ENCODE results near the gene DNAH17. TPM values are rescaled to one million over a fixed set of nuclear protein-coding genes. Genes with fewer than 3 reads are reported as not detected.
A peak's percentile ranks its signal among the peaks of the same experiment; 100 is the strongest.

The DNAH17 gene, protein sequence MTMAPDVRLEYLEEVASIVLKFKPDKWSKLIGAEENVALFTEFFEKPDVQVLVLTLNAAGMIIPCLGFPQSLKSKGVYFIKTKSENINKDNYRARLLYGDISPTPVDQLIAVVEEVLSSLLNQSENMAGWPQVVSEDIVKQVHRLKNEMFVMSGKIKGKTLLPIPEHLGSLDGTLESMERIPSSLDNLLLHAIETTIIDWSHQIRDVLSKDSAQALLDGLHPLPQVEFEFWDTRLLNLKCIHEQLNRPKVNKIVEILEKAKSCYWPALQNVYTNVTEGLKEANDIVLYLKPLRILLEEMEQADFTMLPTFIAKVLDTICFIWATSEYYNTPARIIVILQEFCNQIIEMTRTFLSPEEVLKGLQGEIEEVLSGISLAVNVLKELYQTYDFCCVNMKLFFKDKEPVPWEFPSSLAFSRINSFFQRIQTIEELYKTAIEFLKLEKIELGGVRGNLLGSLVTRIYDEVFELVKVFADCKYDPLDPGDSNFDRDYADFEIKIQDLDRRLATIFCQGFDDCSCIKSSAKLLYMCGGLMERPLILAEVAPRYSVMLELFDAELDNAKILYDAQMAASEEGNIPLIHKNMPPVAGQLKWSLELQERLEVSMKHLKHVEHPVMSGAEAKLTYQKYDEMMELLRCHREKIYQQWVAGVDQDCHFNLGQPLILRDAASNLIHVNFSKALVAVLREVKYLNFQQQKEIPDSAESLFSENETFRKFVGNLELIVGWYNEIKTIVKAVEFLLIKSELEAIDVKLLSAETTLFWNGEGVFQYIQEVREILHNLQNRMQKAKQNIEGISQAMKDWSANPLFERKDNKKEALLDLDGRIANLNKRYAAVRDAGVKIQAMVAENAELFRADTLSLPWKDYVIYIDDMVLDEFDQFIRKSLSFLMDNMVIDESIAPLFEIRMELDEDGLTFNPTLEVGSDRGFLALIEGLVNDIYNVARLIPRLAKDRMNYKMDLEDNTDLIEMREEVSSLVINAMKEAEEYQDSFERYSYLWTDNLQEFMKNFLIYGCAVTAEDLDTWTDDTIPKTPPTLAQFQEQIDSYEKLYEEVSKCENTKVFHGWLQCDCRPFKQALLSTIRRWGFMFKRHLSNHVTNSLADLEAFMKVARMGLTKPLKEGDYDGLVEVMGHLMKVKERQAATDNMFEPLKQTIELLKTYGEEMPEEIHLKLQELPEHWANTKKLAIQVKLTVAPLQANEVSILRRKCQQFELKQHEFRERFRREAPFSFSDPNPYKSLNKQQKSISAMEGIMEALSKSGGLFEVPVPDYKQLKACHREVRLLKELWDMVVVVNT (N-terminal part only)
- polyA plus RNA-seq (ENCODE audit: insufficient read length in 10 of 10) = 1 to 10 TPM in 9 of 10 donors, under 1 TPM in 1; 0.98 to 3.9 (median 1.6) TPM
- long read RNA-seq, donor 1 = 0 reads
- long read RNA-seq, donor 2 = 0 reads
- long read RNA-seq, donor 3 = 0 reads
- long read RNA-seq, donor 4 = 0 reads
- long read RNA-seq, donor 5 = 0 reads
- long read RNA-seq, donor 6 = 0 reads
- long read RNA-seq, donor 7 = 0 reads
- long read RNA-seq, donor 8 = 0 reads
- long read RNA-seq, donor 9 = 0 reads

DNA sequence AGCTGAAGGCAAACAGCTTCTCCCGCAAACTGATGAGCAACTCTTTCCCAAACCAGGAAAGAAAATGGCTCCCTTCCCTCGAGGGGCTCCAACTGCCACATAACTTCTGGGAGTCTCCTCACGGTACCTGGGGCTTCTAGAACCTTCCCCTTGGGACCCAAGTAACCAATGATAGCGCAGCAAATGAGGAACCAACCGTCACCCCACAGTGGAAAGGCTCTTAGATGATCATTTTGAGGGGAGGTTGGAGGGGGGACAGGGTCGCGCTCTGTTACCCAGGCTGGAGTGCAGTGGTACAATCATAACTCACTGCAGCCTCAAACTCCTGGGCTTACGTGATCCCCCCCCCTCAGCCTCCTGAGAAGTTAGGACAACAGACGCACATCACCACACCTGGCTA is at the start of gene DNAH17:
Gene DNAH17 (minus strand): TSS at position 101 of the 400 bp plus-strand sequence. CDS start 2,339 bp downstream, outside the sequence.
- DNase-seq = no peak

DNA sequence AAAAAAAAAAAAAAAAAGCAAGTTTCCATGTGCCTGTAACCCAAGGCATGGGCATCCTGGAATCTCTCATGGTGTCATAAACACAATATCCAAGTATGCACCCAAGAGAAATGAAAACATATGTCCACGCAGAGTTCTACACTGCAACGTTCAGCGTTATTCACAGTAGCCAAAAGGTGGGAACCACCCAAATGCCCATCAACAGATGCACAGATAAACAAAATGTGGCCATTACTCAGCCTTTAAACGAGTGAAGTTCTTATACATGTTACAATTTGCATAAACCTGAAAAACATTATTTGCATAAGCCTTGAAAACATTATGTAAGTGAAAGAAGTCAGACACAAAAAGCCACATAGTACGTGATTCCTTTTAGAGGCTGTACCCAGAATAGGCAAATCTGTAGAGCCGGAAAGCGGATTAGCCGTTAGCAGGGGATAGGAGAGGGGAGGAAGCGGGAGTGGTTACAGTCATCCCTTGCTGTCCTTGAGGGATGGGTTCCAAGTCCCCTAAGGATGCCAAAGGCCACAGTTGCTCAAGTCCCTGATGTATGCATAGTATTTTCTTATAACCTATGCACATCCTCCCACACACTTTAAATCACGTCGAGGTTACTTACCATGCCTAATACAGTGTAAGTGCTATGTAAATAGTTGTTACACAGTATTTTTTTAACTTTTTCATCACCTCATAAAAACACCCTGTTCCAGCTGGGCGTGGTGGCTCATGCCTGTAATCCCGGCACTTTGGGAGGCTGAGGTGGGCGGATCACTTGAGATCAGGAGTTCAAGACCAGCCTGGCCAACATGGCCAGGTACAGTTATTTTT is 47.3 kb upstream of the DNAH17 start:
- no peak for DNase-seq

DNA sequence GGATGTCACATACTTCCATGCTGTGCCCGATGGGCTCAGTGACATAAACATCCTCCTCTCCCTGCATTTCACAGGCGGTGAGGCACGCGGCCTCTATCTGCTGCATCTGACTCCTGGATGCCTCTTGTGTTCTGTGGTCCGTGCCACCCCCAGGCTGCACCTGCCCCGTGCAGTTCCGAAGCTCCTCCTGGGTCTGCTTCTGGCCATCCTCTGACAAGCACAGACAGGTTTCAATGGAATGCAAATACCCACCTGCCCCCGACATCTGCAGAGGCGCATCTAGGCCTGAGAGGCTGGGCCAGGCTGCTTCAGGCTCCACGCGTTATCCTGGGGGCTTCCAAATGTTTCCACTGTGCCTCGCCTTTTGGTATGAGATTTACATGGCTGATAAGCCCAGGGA is 46.3 kb upstream of the DNAH17 start:
- DNase-seq = no peak

DNA sequence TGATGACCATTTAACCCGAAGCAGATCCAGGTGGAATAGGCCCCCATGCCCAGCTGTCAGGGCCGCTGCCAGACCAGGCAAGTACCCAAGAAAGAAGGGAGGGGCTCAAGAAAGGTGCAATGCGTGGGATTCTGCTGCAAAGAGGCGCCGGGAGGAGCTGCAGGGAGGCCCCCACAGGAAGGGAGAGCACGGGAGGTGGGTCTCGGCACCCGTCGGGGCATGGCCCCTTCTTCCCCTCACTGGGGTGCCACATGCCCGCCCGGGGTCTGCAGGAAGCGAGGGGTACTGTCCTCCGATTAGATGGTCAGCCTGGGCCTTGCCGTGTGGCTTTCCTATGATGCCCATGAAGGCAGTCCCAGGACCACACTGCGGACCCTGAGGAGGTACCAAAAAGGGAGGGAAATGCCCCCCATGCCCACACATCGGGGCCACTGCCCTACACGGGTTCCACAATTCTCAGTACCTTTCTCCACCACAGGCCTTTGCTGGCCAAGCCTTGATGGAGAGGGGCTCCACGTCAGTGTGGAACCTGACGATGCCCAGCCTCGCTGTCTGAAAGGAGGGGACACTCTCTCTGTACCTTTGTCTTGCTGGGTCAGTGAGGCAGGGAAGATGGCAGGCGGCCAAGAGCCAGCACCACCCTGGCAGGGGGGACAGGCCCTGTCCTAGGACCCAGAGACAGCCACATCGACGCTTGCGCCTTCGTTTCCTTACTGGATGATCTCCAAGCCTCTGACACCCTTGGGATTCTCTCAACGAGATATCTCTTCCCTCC is 45.5 kb upstream of the DNAH17 start:
- DNase-seq = no peak

GRCh38 chr17:78621720-78622490 is 44.7 kb upstream of the DNAH17 start:
- DNase-seq = no peak

GRCh38 chr17:78620099-78620498 is 42.9 kb upstream of the DNAH17 start:
- no peak for DNase-seq

- DNase-seq = no peak
These were observed 42.1 kb upstream of the DNAH17 start for GRCh38 chr17:78619334-78619733.

- DNase-seq = no peak
These were observed 41.3 kb upstream of the DNAH17 start for GRCh38 chr17:78618264-78619066.

DNA sequence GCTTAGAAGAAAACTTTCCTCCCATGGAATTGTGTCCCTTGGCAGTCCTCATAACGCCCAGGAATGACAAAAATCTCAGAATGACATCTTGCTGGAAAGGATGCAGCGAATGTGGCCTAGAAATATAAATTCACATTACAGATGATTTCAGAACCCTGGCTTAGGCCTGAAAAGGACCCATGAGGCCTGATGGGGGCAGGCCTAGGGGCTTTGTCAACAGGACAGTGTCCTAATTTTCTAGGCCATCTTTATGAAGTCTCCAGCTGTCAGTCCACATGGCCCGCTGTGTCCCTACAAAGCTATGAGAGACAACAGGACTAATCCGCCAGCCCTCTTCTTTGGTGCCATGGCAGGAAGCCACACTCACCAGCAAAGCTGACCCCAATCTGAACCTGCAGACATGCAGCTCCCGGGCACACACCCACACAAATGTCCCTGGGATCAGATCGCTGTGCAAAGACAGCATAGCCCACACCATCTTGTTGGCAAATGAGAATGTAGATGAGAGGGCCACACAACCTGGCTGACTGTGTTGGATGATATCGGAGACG is 40.4 kb upstream of the DNAH17 start:
- peak; percentile 66 to 87 (median 73) for DNase-seq

DNA sequence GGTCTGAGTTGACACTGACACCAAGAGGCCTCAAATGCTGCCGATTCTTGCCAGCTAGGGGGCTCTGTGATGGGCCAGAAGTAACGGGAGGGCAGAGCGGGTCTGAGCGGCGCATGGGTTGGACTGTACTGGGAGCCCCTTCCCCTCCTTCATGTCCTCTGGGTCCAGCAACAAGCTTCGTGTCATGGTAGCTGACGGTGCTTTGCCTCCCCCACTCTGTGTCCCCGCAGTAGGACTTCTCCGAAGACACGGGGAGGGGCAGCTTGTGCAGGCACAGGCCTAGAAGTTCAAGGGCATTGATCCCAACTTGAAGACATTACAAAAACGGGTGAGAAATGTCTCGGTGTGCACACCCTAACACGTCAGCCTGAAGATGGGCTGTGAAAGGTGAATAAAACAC is 39.8 kb upstream of the DNAH17 start:
- DNase-seq = no peak

- no peak for DNase-seq
These were observed 38.4 kb upstream of the DNAH17 start for GRCh38 chr17:78615631-78616030.

- no peak for DNase-seq
These were observed 36.2 kb upstream of the DNAH17 start for GRCh38 chr17:78613416-78613815.

DNA sequence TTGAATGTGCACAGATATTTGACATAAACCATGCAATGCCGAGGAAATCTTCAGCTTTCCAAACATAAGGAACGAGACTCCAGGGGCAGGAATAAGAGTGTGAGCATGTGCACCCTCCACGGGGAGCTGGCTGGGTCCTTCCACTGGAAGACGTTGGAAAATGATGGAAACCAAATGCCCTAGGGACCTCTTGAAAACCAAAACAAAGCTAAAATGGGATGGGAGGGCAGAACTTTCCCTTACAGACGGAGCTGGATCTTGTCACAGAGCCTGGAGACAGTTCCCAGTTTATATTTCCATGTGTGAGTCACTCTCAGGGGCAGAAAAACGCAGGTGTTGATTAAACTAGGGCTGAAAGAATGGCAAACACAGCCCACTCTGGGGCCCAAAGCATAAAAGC is 34.4 kb upstream of the DNAH17 start:
- DNase-seq = peak in 2 of 3 donors; percentile 38 to 73

- DNase-seq = no peak
These were observed 33.8 kb upstream of the DNAH17 start for GRCh38 chr17:78610951-78611511.

- peak in 2 of 3 donors; percentile 46 to 66 for DNase-seq
These were observed 32.0 kb upstream of the DNAH17 start for GRCh38 chr17:78609191-78609641.

DNA sequence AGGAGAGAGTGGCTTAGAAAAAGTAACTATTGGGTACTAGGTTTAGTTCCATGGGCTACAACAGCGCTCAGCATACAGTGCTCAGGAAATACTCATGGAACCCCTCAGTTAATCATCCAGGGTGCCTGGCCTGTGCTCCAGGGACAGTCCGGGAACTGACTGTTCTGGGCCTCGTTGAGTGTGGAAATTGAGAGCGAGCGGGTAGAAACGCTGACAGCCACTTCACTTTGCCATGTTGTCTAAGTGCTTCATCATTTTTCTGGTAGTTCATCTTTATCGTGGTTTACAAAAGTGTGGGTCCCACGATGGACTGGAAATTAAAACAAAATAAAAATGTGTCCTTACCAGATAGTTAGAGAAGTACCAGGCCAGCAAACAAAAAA is 31.6 kb upstream of the DNAH17 start:
- no peak for DNase-seq

- DNase-seq = no peak
These were observed 31.1 kb upstream of the DNAH17 start for GRCh38 chr17:78608122-78608803.
